Suppressor macrophage treated with lipopolysaccharide for 4 hours (primary cell): ENCODE data around the gene CACNB3.
A peak's percentile ranks its signal among the peaks of the same experiment; 100 is the strongest.
"Not testable (repeated sequence)": the region's sequence is repeated elsewhere in the genome, so short reads cannot be mapped to it uniquely, and the experiment has no call there.

Source experiments
- DNase-seq: peaks from one replicate; pipeline ENCODE4 v3.0.0-alpha.2; 2020

Gene CACNB3

DNA sequence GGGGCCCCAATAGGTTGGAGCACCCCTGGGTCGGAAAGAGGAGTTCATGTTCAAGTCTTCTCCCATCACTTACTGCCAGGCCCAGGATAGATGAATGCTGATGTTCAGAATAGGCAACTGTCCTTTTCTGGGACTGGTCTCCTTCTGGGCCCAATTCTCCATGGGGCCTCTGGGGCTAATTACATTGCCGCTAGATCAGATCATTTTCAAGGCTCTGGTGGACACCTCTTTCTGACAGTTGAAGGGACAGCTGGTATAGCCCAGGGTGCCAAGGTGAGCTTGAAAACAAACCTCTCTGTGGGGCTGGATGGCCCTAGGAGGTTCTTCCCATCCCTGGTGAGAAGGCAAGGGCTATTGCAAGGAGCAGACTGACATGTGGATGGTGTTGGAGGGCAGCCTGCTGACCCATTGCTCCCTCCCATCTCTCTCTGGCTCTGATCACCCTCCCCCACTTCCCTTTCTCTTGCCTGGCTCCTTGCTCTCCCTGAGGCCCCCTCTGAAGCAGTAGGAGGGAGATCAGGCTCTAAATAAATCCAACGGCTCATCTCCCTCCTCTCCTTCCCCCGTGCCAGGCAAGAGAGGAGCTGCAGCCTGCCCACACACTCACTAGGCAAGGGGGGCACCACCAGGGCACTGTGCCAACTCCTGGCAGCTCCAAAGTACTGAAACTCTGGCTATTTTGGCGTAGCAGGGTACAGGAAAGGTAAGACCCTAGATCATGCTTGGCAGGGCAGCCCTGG lies 1.9 kb downstream of the CACNB3 start:
- no peak for DNase-seq

DNA sequence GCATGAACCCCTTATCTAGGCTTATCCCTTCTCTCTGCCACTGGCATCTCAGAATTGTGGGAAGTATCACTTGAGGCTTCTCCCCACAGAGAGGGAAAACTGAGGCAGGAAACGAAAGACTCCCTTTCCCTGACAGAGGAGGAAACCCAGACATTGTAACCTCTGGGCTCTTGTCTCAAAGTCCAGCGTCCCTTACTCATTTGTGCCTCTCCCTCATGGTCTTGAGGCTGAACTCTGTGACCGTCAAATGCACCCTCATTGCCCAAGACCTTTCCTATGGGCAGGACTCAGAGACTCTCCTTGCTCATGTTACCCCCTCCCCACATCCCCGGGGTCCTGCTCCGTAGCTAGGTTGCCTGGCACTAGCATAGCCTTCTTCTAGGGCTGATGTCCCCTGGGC lies 3.8 kb downstream of the CACNB3 start:
- DNase-seq: no peak

DNA sequence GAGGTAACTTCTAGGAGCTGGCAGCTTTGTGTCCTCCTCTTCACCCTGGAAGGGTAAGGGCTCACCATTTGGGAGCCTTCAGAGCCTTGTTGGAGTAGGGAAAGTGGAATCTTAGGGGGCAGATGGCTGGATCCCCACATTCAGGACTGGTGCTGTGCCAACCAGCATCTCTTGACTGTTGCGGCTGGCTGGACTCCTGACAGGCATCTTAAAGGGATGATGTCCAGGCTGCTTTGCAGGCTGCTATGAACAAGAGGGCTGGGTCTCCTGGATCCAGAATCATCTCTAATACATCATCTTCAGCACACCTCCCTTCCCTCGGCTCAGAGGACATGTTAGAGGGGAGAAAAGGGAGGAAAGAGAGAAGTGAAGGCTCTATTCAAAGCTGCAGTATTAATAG lies 4.4 kb downstream of the CACNB3 start:
- no peak for DNase-seq

DNA sequence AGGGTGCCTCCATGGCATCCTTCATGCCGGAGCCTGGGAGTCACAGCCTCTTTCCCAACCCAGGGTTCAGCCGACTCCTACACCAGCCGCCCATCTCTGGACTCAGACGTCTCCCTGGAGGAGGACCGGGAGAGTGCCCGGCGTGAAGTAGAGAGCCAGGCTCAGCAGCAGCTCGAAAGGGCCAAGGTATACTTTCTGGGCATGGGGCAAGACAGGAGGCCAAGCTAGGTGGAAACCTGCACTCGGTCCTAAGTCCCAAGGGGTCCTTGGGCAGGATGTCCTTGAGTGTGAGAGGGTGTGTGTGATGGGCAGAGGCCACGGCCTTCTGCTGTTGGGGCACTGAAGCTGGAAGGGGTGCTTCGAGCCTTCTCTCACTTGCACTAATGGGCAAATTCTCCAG lies 5.0 kb downstream of the CACNB3 start:
- no peak for DNase-seq

DNA sequence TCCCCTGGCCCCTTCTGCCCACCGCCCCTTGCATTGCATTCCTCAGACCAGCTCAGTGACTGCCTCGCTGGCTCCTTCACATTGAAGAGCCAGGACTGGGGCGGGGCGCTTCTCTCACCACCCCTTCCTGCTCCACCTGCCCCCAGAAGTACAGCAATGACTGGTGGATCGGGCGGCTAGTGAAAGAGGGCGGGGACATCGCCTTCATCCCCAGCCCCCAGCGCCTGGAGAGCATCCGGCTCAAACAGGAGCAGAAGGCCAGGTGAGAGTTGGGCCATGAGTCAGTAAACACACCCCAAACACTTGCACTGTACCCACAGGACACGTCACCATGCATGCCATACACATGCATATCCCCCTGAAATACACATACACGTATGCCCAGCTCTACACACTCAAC lies 5.8 kb downstream of the CACNB3 start:
- no peak for DNase-seq

DNA sequence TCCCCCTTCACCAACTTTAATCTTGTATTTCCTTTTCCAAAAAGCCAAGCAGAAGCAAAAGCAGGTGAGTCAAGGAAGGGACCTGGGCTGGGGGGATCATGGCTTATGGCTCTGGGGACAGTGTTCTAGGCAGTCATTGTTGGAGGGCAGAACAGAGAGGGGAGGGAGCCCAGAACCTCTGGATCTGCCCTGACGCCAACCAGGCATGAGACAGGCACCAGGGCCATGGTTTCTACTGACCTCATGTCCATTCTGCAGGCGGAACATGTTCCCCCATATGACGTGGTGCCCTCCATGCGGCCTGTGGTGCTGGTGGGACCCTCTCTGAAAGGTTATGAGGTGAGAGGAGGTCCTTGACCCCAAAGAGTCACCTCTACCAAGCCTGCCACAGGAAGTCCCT lies 6.6 kb downstream of the CACNB3 start:
- DNase-seq: no peak

DNA sequence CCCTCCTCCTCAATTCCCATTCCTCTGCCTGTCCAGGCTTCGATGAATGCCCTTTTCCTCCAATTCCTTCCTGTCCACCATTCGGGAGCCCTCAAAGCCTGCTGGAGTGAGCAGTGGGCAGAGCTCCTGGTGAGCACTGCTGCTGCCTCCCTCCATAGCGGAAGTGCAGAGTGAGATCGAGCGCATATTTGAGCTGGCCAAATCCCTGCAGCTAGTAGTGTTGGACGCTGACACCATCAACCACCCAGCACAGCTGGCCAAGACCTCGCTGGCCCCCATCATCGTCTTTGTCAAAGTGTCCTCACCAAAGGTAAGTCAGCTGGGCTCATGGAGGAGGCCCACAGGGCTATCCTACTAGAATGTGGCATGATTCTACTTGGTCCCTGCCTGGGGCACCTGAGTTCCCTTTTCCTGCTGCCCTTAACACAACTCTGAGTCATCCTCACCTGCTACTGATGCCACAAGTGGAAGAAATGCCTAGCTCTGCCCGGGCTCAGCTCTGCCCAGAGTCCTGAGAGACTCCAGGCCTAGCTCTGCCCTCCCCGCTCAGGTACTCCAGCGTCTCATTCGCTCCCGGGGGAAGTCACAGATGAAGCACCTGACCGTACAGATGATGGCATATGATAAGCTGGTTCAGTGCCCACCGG lies 8.0 kb downstream of the CACNB3 start:
- DNase-seq: no peak

DNA sequence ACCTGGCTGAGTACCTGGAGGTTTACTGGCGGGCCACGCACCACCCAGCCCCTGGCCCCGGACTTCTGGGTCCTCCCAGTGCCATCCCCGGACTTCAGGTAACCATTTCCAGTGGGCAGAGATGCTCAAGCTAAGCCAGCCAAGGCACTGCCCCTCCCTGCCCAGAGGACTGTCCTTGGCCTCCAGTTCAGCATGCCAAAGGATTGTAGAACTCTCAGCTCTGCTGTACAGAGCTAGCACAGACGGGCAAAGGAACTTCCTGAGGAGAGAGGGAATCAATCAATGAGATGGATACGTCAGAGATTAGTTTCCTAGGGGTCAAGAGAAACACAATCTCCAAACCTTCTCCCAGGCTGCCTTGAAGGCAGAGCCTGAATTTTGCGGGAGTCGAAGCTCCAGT lies 8.7 kb downstream of the CACNB3 start:
- DNase-seq: no peak

DNA sequence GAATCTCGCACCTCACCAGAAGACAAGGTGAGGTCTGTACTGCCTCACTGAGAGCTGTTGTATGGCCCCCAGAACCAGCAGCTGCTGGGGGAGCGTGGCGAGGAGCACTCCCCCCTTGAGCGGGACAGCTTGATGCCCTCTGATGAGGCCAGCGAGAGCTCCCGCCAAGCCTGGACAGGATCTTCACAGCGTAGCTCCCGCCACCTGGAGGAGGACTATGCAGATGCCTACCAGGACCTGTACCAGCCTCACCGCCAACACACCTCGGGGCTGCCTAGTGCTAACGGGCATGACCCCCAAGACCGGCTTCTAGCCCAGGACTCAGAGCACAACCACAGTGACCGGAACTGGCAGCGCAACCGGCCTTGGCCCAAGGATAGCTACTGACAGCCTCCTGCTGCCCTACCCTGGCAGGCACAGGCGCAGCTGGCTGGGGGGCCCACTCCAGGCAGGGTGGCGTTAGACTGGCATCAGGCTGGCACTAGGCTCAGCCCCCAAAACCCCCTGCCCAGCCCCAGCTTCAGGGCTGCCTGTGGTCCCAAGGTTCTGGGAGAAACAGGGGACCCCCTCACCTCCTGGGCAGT lies 9.3 kb downstream of the CACNB3 start:
- no peak for DNase-seq

DNA sequence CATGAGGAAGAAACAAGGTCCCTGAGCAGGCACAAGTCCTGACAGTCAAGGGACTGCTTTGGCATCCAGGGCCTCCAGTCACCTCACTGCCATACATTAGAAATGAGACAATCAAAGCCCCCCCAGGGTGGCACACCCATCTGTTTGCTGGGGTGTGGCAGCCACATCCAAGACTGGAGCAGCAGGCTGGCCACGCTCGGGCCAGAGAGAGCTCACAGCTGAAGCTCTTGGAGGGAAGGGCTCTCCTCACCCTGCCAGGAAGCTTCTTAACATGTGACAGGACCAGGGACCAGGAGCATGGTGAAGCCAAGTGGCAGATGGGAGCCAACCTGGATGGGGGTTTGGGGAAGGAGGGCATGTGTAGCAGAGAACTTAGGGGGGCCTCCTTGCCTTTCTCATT lies 10.0 kb downstream of the CACNB3 start:
- no peak for DNase-seq

DNA sequence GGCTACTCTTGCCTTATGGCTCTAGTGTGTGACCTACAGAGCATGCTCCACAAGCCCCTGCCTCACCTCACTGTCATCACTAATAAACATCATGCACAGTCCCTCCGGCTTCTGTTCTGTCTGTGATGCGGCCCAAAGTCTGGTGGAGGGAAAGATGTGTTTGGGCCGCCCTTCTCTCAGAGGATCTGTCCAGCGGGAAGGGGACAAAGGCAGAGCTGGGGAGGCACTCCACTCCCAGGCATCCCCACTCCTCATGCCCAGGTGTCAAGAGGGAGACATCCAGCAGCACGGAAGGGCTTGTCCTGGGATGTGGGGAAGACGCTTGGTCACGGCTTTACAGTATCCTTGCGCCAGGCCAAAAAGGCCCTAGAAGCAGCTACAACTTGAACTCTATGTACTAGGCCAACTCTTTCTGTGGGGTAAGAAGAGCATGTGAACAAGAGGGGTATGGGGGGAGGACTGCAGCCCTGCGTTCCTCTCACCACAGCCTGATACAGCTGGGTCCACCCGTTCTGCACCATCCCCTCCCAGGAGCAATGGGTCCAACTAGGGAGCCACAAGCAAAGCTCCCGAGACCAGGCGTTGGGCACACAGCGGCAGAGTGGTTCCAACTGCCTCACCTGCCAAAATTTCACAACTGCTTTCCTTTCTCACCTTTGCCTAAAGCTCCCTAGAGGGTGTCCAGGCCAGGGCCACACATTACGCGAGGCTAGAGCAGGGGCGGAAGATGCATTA lies 10.7 kb downstream of the CACNB3 start:
- no peak for DNase-seq

DNA sequence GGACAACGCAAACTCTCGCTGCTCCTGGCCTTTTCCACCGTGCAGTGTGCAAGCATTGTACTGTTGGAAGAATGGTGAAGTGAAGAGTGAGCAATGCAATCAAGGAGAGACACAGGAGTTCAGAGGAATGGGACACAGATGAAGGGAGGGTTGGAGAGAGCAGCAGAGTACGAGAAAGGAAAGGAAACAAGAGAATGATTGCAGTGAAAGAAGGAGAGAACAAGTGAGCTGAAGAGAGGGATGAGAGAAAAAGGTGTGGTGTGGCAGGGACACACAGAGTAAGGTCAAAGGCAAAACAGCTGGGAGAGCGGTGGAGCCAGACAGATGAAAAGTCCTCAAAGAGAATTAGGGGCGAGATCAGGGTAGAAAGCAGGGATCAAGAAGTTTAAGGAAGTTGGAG lies 13.0 kb downstream of the CACNB3 start:
- DNase-seq: no peak

DNA sequence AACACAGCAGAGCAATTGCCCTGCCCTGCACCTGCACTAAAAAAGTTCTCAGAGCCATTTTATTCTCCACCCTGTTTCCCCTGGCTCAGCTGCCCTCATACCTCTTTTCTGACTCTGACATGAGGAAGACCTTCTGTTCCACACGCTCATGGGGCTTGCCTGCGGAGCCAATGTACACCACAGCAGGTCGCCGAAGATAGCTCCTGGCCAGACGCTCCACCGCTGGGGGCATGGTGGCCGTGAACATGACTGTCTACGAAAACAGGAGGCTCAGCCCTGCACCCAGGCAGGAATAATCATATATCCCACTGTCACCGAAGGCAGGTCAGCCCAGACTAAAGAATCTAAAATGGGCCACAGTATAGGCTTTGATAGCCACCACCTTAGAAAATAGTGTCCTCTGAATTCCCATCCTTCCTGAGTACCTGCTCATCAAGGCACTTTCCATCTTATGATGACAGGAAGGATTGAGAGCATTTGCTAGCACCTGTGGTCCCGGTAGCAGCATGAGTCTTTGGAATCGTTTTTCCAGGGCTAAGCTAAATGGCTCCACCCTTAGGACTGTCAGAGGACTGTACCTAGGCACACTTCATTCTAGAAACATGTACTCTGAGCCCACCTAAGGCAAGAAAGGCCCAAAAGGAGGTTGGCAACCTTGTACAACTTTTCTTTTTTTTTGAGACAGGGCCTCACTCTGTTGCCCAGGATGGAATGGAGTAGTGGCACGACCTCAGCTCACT lies 14.2 kb downstream of the CACNB3 start:
- DNase-seq: no peak

DNA sequence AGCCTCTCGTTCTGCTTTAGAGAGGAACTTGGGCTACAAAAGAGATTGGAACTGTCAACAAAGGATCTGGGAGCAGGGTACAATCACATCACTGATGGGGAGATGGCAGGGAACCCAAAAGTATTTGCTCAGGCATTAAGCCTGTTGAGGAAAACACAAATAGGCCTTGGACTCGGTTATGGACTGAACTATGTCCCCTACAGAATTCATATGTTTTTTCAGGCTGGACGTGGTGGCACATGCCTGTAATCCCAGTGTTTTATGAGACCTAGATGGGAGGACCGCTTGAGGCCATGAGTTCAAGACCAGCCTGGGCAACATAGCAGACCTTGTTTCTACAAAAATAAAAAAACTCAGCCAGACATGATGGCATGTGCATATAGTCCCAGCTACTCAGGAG lies 19.8 kb downstream of the CACNB3 start:
- DNase-seq: no peak

DNA sequence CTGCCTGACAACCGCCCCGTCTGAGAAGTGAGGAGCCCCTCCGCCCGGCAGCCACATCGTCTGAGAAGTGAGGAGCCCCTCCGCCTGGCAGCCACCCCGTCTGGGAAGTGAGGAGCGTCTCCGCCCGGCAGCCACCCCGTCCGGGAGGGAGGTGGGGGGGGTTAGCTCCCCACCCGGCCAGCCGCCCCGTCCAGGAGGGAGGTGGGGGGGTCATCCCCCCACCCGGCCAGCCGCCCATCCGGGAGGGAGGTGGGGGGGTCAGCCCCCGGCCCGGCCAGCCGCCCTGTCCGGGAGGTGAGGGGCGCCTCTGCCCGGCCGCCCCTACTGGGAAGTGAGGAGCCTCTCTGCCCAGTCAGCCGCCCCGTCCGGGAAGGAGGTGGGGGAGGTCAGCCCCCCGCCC lies 23.7 kb downstream of the CACNB3 start:
- not testable (repeated sequence) for DNase-seq

DNA sequence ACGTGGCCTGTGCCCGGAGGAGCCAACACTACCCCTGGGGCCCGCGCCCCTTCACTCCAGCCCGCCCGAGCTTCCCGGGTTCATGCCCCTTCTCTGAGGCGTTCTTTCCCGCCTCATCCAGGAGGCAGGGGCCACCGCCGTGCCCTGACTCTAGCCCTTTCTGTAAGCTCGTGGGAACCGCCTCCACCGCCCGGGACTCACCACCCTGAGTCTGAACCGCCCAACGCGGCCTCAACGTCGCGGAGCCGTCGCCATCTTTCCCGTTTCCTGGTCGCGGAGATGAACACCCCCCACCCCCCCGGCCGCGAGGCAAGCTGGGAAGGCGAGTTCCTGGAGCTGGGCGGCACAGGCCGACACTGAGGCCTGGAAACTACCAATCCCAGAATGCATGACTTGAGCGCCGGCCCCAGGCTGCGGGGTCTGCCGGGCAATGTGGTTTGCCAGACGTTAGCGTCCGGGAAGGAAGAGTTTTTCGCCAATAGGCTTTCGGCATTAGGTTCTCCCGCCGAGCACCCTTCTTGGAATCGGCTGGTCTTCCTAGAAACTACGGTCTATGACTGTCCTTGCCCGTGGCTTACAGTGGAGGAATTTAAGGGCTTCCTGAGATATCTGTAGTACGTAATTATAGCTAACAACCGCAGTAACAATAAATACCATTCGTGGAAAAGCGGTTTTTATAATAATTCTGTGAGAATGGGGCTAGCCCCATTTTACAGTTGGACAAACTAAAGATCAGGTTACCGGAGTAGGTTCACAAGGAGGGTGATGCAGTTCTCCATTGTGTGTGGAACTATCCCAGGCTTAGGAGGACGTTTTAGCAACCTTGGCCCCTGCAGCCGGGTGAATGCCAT lies 33.8 kb downstream of the CACNB3 start, which contains the start of gene DDX23:
Gene DDX23, minus strand, starts transcription at position 281 of the 851 bp plus-strand sequence. CDS start 6,381 bp downstream, outside the sequence.
- DNase-seq: peak; percentile 98

DNA sequence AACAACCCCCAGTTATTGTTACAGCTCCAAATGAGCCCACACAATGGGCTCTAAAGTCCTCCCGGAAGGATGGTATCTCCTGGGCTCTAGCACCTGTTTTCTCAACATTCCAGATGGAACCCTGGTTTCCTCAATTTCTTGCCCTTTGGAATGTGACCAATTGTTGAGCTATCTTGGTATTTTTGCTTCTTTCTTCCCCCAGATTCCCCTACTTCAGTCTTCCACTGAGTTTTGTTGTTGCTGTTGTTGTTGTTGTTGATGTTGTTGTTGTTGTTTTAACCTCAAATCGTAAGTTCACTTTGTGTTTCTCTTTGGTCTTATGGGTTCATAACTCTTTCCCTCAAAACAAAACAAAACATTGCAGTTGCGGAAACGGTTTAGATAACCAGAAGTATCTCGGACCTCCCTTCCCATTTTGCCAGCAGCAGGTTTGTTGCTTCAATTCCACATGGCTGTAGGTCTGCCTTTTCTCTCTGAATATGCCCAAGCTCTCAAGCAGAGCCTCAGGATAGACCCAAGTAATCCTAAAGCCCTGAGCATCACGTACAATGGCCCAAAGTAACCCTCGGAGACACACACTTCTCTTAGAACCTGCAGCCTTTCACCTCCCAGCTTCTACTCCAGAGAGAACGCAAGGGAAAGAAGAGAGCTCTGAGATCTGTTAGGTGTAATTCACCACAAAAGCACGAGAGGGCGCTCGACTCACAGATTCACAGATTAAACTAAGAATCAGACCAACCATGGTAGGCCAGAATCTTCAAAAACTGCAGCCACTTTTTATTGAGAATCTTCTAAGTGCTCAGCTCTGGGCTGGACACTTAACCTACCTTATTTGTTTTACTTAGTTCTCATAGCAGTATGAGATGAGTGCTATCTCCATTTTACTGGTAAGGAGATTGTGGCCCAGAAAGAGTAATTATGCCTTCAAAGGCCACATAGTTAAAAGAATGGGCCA lies 34.7 kb downstream of the CACNB3 start:
- DNase-seq: peak; percentile 93

DNA sequence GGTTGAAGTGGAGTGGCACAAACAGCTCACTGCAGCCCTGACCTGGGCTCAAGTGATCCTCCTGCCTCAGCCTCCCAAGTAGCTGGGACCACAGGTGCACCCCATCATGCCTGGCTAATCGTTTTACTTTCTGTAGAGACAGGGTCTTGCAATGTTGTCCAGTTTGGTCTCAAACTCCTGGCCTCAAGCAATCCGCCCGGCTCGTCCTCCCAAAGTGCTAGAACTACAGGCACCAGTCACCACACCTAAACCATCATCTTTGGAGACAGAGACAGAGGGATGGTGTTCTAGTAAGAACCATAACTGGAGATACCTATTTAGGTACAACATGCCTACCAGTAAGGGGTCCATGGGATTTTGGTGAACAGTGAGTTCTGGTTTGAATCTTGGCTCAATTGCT lies 36.2 kb downstream of the CACNB3 start:
- DNase-seq: no peak

DNA sequence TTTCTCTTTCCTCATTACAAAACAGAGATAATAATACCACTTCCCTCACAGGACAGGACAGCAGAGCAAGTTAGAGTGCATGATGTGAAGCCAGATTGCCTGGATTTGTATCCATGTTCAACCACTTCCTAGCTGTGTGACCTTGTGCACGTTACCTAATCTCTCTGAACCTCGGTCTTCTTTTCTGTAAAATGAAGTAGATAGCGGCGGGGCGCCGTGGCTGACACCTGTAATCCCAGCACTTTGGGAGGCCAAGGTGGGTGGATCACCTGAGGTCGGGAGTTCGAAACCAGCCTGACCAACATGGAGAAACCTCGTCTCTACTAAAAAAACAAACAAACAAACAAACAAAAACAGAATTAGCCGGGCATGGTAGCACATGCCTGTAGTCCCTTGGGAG lies 36.6 kb downstream of the CACNB3 start:
- not testable (repeated sequence) for DNase-seq

DNA sequence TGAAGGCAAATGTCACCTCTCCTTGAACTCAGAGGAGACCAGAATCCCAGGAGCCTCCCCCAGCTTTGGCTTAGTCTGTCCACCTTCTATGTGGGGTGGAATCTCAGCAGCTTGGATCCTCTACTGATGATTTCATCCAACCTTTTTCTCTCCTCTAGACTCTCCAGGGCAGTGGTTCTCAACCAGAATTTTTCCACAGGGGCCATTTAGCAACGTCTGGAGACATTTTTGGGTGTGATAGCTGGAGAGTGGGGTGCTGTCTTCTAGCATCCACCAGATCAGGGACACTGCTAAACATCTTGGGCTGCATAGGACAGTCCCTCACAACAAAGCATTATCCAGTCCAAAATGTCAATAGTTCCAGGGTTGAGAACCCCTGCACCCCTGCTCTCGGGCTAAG lies 38.1 kb downstream of the CACNB3 start:
- no peak for DNase-seq
